Neural progenitor cell (in vitro differentiated cells): ENCODE measurements around the gene NIFK. TPM values are rescaled to one million over a fixed set of nuclear protein-coding genes. Genes with fewer than 3 reads are reported as not detected.

ENCODE experiments used
- DNase-seq: peaks from one replicate; pipeline ENCODE4 v3.0.0-alpha.2; 2016; ENCODE audit warnings: low spot score
- H2AFZ ChIP-seq: fragments of 200-600 bp; sonication (generic); replicated peaks from 2 replicates; pipeline ENCODE4 v1.6.1; 2016; ENCODE audit warnings: antibody characterized with exemption
- H3F3A ChIP-seq: fragments of 200-600 bp; sonication (generic); 2 replicates; pipeline ENCODE4 v1.6.1; 2016; ENCODE audit warnings: antibody characterized with exemption, low read depth
- H3K27ac ChIP-seq: fragments of 200-600 bp; sonication (generic); 2 replicates; pipeline ENCODE4 v1.5.1; 2016; ENCODE audit warnings: mild to moderate bottlenecking
- H3K27me3 ChIP-seq: fragments of 200-600 bp; sonication (generic); 2 replicates; pipeline ENCODE4 v1.6.1; 2016; ENCODE audit warnings: mild to moderate bottlenecking, moderate library complexity
- H3K36me3 ChIP-seq: fragments of 200-600 bp; sonication (generic); 2 replicates; pipeline ENCODE4 v1.5.1; 2016
- H3K4me1 ChIP-seq: fragments of 200-600 bp; sonication (generic); 2 replicates; pipeline ENCODE4 v1.6.1; 2016; ENCODE audit warnings: mixed run types
- H3K4me2 ChIP-seq: fragments of 200-600 bp; sonication (generic); 2 replicates; pipeline ENCODE4 v1.6.1; 2016
- H3K4me3 ChIP-seq: fragments of 200-600 bp; sonication (generic); 2 replicates; pipeline ENCODE4 v1.5.1; 2016
- H3K79me2 ChIP-seq: fragments of 200-600 bp; sonication (generic); 2 replicates; pipeline ENCODE4 v1.6.1; 2016; ENCODE audit warnings: low read depth
- H3K9ac ChIP-seq: fragments of 200-600 bp; sonication (generic); 2 replicates; pipeline ENCODE4 v1.6.1; 2016
- H3K9me3 ChIP-seq: fragments of 200-600 bp; sonication (generic); 2 replicates; pipeline ENCODE4 v1.5.1; 2016; ENCODE audit warnings: low read depth
- H4K20me1 ChIP-seq: fragments of 200-600 bp; sonication (generic); 2 replicates; pipeline ENCODE4 v1.6.1; 2016; ENCODE audit warnings: low read depth
- H3K27ac Mint-ChIP-seq: 3 replicates; pipeline ENCODE4 v1.8.0; 2021; ENCODE audit warnings: mixed read lengths
- H3K27me3 Mint-ChIP-seq: 2 replicates; pipeline ENCODE4 v1.8.0; 2022; ENCODE audit warnings: low read depth, mild to moderate bottlenecking, inconsistent platforms, moderate library complexity, mixed read lengths; ENCODE audit not compliant: insufficient read depth
- H3K36me3 Mint-ChIP-seq: 3 replicates; pipeline ENCODE4 v1.8.0; 2021; ENCODE audit warnings: mixed read lengths
- H3K4me1 Mint-ChIP-seq: 3 replicates; pipeline ENCODE4 v1.8.0; 2021; ENCODE audit warnings: mixed read lengths
- H3K4me3 Mint-ChIP-seq: 3 replicates; pipeline ENCODE4 v1.8.0; 2021; ENCODE audit warnings: mild to moderate bottlenecking, moderate library complexity, mixed read lengths
- H3K9me3 Mint-ChIP-seq: 3 replicates; pipeline ENCODE4 v1.8.0; 2020; ENCODE audit warnings: mixed read lengths
- EZH2 ChIP-seq: fragments of 200-600 bp; sonication (generic); IDR thresholded peaks from 2 replicates; pipeline ENCODE4 v1.6.1; 2017; ENCODE audit warnings: antibody characterized with exemption, mild to moderate bottlenecking, moderate library complexity
- EZH2phosphoT487 ChIP-seq: fragments of 200-600 bp; sonication (generic); IDR thresholded peaks from 2 replicates; pipeline ENCODE4 v1.6.1; 2017; ENCODE audit warnings: antibody characterized with exemption
- total RNA-seq: library from RNA; depleted of rRNA; stranded (reverse); fragments of >200 nt; gene quantifications from 2 replicates; pipeline ENCODE4 v1.2.3, GENCODE V29; 2015; ENCODE audit warnings: low replicate concordance
- TF ChIP-seq, protein P1 (sequence below): fragments of 200-600 bp; sonication (generic); IDR thresholded peaks from 2 replicates; pipeline ENCODE4 v1.5.1; 2017; ENCODE audit warnings: antibody characterized with exemption, mild to moderate bottlenecking

NIFK gene
- total RNA-seq, 1 donor from 2014 or later, result 126 TPM

GRCh38 chr2:121699421-121700333 is 37.0 kb downstream of the NIFK start:
- Histone ChIP-seq H3K4me2 (no peak overlapping the region), H3K9me3 (no peaks in the 10 kb centered on the region), H3K4me3 (no peak overlapping the region), H3K27me3 (no peaks in the 10 kb centered on the region), H3K9ac (no peak overlapping the region), H2AFZ (no peak overlapping the region), H3K36me3 (no peaks in the 10 kb centered on the region), H3K27ac (no peak overlapping the region), H3K4me1 (no peaks in the 10 kb centered on the region), H3K79me2 (no peaks in the 10 kb centered on the region), H4K20me1 (no peaks in the 10 kb centered on the region), H3F3A (no peaks in the 10 kb centered on the region)
- no peaks in the 10 kb centered on the region for H3K36me3 Mint-ChIP-seq
- no peak for DNase-seq
- peaks cover 6% of the 10 kb centered on the region for H3K27me3 Mint-ChIP-seq
- H3K4me1 Mint-ChIP-seq, result peaks cover 2% of the 10 kb centered on the region
- TF ChIP-seq EZH2phosphoT487 (no peak), EZH2 (no peak)
- TF ChIP-seq, protein P1, sequence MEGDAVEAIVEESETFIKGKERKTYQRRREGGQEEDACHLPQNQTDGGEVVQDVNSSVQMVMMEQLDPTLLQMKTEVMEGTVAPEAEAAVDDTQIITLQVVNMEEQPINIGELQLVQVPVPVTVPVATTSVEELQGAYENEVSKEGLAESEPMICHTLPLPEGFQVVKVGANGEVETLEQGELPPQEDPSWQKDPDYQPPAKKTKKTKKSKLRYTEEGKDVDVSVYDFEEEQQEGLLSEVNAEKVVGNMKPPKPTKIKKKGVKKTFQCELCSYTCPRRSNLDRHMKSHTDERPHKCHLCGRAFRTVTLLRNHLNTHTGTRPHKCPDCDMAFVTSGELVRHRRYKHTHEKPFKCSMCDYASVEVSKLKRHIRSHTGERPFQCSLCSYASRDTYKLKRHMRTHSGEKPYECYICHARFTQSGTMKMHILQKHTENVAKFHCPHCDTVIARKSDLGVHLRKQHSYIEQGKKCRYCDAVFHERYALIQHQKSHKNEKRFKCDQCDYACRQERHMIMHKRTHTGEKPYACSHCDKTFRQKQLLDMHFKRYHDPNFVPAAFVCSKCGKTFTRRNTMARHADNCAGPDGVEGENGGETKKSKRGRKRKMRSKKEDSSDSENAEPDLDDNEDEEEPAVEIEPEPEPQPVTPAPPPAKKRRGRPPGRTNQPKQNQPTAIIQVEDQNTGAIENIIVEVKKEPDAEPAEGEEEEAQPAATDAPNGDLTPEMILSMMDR, result no peak
- no peaks in the 10 kb centered on the region for H3K9me3 Mint-ChIP-seq
- no peak overlapping the region for H3K27ac Mint-ChIP-seq
- H3K4me3 Mint-ChIP-seq, result no peak overlapping the region

- H3K9me3 ChIP-seq, result no peaks in the 10 kb centered on the region
- H2AFZ ChIP-seq, result no peak overlapping the region
- H3K27ac ChIP-seq, result no peak overlapping the region
- TF ChIP-seq EZH2, result no peak
- TF ChIP-seq, protein P1, result no peak
- no peak for TF ChIP-seq EZH2phosphoT487
- H3F3A ChIP-seq, result no peaks in the 10 kb centered on the region
- no peak overlapping the region for H3K9ac ChIP-seq
- no peaks in the 10 kb centered on the region for H3K79me2 ChIP-seq
- Mint-ChIP-seq H3K9me3 (no peaks in the 10 kb centered on the region), H3K27ac (no peak overlapping the region), H3K4me3 (no peak overlapping the region), H3K27me3 (peaks cover 6% of the 10 kb centered on the region), H3K36me3 (no peaks in the 10 kb centered on the region), H3K4me1 (peaks cover 2% of the 10 kb centered on the region)
- no peak overlapping the region for H3K4me3 ChIP-seq
- H4K20me1 ChIP-seq, result no peaks in the 10 kb centered on the region
- H3K4me1 ChIP-seq, result no peaks in the 10 kb centered on the region
- H3K36me3 ChIP-seq, result no peaks in the 10 kb centered on the region
- no peaks in the 10 kb centered on the region for H3K27me3 ChIP-seq
- DNase-seq, result no peak
- H3K4me2 ChIP-seq, result no peak overlapping the region
These were observed 38.3 kb downstream of the NIFK start for GRCh38 chr2:121698318-121698930.

GRCh38 chr2:121697108-121697631 is 39.5 kb downstream of the NIFK start:
- Histone ChIP-seq H3K9ac (no peak overlapping the region), H3K4me3 (no peak overlapping the region), H3F3A (no peaks in the 10 kb centered on the region), H3K4me2 (no peak overlapping the region), H3K27me3 (no peaks in the 10 kb centered on the region), H2AFZ (no peak overlapping the region), H3K79me2 (no peaks in the 10 kb centered on the region), H3K9me3 (no peaks in the 10 kb centered on the region), H4K20me1 (no peaks in the 10 kb centered on the region), H3K27ac (no peak overlapping the region), H3K4me1 (no peaks in the 10 kb centered on the region), H3K36me3 (no peaks in the 10 kb centered on the region)
- H3K27me3 Mint-ChIP-seq, result peaks cover 6% of the 10 kb centered on the region
- peaks cover 2% of the 10 kb centered on the region for H3K4me1 Mint-ChIP-seq
- H3K27ac Mint-ChIP-seq, result no peak overlapping the region
- no peaks in the 10 kb centered on the region for H3K9me3 Mint-ChIP-seq
- DNase-seq, result no peak
- no peak overlapping the region for H3K4me3 Mint-ChIP-seq
- TF ChIP-seq EZH2phosphoT487 (no peak), EZH2 (no peak)
- TF ChIP-seq, protein P1, result no peak
- H3K36me3 Mint-ChIP-seq, result no peaks in the 10 kb centered on the region
